ENCODE results near the gene KISS1R.

DNA sequence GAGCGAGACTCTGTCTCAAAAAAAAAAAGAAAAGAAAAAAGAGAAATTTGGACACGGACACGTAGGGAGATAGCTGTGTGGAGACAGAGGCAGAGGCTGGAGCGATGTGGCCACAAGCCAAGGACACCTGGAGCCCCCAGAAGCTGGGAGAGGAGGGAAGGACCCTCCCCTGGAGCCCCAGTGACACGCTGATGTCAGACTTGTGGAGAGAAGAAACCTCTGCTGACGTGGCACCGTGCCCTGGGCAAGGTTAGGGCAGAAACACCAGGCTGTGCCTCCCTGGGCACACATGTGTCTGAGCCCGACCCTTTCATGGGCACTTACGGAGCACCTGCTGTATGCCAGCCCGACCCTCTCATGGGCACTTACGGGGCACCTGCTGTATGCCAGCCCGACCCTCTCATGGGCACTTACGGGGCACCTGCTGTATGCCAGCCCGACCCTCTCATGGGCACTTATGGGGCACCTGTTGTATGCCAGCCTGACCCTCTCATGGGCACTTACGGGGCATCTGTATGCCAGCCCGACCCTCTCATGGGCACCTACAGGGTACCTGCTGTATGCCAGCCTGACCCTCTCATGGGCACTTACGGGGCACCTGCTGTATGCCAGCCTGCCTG, 26.5 kb downstream of the KISS1R start:
- no peak for TF ChIP-seq POLR2AphosphoS5 (IDR thresholded peaks at IDR 0.05)
- TF ChIP-seq, protein P1, sequence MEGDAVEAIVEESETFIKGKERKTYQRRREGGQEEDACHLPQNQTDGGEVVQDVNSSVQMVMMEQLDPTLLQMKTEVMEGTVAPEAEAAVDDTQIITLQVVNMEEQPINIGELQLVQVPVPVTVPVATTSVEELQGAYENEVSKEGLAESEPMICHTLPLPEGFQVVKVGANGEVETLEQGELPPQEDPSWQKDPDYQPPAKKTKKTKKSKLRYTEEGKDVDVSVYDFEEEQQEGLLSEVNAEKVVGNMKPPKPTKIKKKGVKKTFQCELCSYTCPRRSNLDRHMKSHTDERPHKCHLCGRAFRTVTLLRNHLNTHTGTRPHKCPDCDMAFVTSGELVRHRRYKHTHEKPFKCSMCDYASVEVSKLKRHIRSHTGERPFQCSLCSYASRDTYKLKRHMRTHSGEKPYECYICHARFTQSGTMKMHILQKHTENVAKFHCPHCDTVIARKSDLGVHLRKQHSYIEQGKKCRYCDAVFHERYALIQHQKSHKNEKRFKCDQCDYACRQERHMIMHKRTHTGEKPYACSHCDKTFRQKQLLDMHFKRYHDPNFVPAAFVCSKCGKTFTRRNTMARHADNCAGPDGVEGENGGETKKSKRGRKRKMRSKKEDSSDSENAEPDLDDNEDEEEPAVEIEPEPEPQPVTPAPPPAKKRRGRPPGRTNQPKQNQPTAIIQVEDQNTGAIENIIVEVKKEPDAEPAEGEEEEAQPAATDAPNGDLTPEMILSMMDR (IDR thresholded peaks at IDR 0.05), result no peak
- no peak for TF ChIP-seq POLR2A (IDR thresholded peaks at IDR 0.05)
